Activated CD4-positive, alpha-beta memory T cell treated with anti-CD3 and anti-CD28 coated beads for 36 hours (primary cell): Measurements from ENCODE around the gene RAP1B. TPM values are rescaled to one million over a fixed set of nuclear protein-coding genes. Genes with fewer than 3 reads are reported as not detected.

Experiments
- CTCF ChIA-PET: fragments of 350-600 bp; sonication (Branson Sonifier 250); formaldehyde crosslinking; loops from one replicate; lab custom pipeline; 2021; ENCODE audit warnings: antibody characterized with exemption, inconsistent platforms; lab: Charles Lee
- POLR2A ChIA-PET: fragments of 350-600 bp; sonication (Branson Sonifier 250); formaldehyde crosslinking; loops from one replicate; lab custom pipeline; 2021; ENCODE audit warnings: antibody characterized with exemption; lab: Charles Lee
- DNase-seq: peaks from one replicate; pipeline ENCODE4 v3.0.0-alpha.2; 2020
- H3K27ac Mint-ChIP-seq: one replicate; pipeline ENCODE4 v1.8.0; 2021; ENCODE audit warnings: mixed read lengths
- H3K27me3 Mint-ChIP-seq: one replicate; pipeline ENCODE4 v1.8.0; 2021; ENCODE audit warnings: mixed read lengths
- H3K36me3 Mint-ChIP-seq: one replicate; pipeline ENCODE4 v1.8.0; 2021; ENCODE audit warnings: mixed read lengths
- H3K4me1 Mint-ChIP-seq: one replicate; pipeline ENCODE4 v1.8.0; 2021; ENCODE audit warnings: low read depth, mixed read lengths
- H3K4me3 Mint-ChIP-seq: one replicate; pipeline ENCODE4 v1.8.0; 2021; ENCODE audit warnings: mild to moderate bottlenecking, mixed read lengths
- H3K9me3 Mint-ChIP-seq: one replicate; pipeline ENCODE4 v1.8.0; 2021; ENCODE audit warnings: mixed read lengths
- intact Hi-C: fragments of 100-400 bp; cut with micrococcal nuclease; formaldehyde crosslinking; loops from one replicate; pipeline ENCODE4 v1.15.1; 2023
- total RNA-seq, 2 experiments: library from RNA; stranded (reverse); gene quantifications; one replicate each; pipeline ENCODE4 v1.2.3, GENCODE V29; 2021

RAP1B gene
- total RNA-seq, 2 experiments from 2014 or later: 211 to 213 TPM

DNA sequence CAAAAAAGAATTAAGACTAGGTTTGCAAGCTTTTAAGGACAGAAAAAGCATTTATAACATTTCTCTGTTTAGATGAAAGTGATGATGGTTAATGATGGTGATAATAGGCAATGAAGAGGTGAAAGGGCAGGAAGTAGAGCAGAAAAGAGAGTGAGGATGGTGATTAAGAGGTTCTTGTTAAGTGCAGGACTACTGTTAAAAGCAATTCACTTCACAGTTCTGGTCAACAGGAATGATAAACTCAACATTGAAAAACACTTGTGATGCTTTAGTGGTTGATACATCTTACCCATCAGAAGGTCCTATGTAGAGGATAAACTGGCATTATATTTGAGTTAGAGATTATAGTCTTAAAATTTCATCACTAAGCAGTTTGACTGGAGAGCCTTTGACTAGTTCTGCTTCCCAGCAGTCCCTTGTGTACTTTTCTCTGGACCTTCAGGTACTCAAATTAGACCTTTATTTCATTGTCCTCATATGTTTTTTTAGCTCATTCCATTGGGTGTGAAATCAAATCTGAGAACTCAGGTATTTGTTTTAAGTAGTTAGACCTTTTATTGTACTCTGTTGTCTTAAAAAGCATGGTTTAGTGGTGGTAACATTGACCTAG lies 10.9 kb downstream of the RAP1B start:
- H3K36me3 Mint-ChIP-seq: peaks cover 35% of the 10 kb centered on the region
- ChIA-PET CTCF (interaction anchor here (1.6 kb wide), 1 partner anchor 262 kb away, joined by 3 read pairs; no protein-coding TSS in a partner anchor), POLR2A (interaction anchor here (1.5 kb wide), 1 partner anchor 10 kb away, joined by 4 read pairs; no protein-coding TSS in a partner anchor)
- peaks cover 85% of the 10 kb centered on the region for H3K4me1 Mint-ChIP-seq
- H3K4me3 Mint-ChIP-seq: no peak overlapping the region
- intact Hi-C loops: no loop called here
- no peak for DNase-seq
- peak overlapping the region; percentile 30 for H3K27ac Mint-ChIP-seq
- no peaks in the 10 kb centered on the region for H3K27me3 Mint-ChIP-seq
- peaks cover 3% of the 10 kb centered on the region for H3K9me3 Mint-ChIP-seq

DNA sequence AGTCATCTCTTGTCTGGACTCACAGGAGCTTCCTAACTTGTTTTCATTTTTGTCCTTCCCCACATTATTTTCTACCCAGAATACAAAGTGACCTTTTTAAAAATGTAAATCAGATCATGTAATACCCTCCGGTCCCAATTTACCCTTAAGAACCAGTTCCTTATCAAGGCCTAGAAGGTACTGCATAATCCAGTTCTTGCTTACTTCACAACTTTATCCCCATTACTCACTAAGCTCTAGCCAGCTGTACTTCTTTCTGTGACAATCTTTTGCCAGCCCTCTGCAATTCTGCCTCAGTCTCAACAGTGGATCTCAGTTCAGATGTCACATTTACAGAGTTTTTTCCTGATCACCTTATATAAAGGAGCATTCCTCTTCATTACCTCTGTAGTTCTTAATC lies 11.6 kb downstream of the RAP1B start:
- POLR2A ChIA-PET: interaction anchor here (1.5 kb wide), 1 partner anchor 10 kb away, joined by 4 read pairs; no protein-coding TSS in a partner anchor
- Mint-ChIP-seq H3K4me3 (no peak overlapping the region), H3K36me3 (peaks cover 41% of the 10 kb centered on the region), H3K9me3 (peaks cover 10% of the 10 kb centered on the region), H3K27ac (peak overlapping the region; percentile 30), H3K4me1 (peaks cover 84% of the 10 kb centered on the region), H3K27me3 (no peaks in the 10 kb centered on the region)
- no peak for DNase-seq
- intact Hi-C loops: no loop called here
- CTCF ChIA-PET: interaction anchor here (1.6 kb wide), 1 partner anchor 263 kb away, joined by 3 read pairs; no protein-coding TSS in a partner anchor

DNA sequence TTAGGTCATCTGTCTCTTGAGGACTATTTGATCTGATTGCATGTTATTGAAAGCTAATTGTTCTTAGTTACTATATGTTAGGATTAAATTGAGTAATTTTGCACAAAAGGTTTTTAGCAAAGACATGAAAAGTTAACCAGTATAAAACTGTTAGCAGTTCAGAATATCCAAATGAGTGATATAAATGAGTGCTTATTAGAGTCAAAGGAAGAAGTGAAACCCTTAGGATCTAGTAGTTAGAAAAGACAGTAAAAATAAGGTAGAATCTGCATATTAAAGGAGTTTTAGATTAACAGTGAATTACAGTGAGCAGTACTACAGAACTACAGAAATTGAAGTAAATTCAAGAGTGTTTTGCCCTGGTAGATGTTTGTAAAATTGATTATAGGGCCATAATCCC lies 12.4 kb downstream of the RAP1B start:
- CTCF ChIA-PET: interaction anchor here (1.6 kb wide), 1 partner anchor 264 kb away, joined by 3 read pairs; no protein-coding TSS in a partner anchor
- no peak for DNase-seq
- intact Hi-C loops: no loop called here
- H3K27ac Mint-ChIP-seq: peak overlapping the region; percentile 30
- no peaks in the 10 kb centered on the region for H3K27me3 Mint-ChIP-seq
- H3K4me3 Mint-ChIP-seq: no peak overlapping the region
- POLR2A ChIA-PET: interaction anchor here (1.5 kb wide), 1 partner anchor 9 kb away, joined by 3 read pairs; no protein-coding TSS in a partner anchor
- peaks cover 83% of the 10 kb centered on the region for H3K4me1 Mint-ChIP-seq
- H3K9me3 Mint-ChIP-seq: peaks cover 18% of the 10 kb centered on the region
- H3K36me3 Mint-ChIP-seq: peaks cover 44% of the 10 kb centered on the region

DNA sequence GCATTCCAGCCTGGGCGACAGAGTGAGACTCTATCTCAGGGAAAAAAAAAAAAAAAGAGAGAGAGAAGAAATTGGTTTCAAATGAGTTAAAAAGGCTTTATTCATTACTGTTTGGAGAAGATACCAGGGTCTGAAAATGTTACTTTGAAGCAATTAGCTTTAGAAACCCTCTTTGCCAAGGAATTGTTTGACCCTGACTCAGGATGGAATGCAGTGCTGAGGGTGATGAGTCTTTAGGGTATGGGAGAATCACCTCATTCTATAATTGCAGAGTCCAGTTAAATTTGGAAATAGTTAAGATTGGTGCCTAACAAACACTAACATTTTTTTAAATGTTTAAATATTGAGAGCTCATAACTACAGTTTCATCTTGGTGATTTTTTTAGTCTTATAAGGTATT lies 13.3 kb downstream of the RAP1B start:
- Mint-ChIP-seq H3K27me3 (no peaks in the 10 kb centered on the region), H3K36me3 (peaks cover 44% of the 10 kb centered on the region), H3K4me3 (no peak overlapping the region), H3K4me1 (peaks cover 80% of the 10 kb centered on the region), H3K27ac (no peak overlapping the region), H3K9me3 (peaks cover 20% of the 10 kb centered on the region)
- no peak for DNase-seq
- ChIA-PET POLR2A (interaction anchor here (1.5 kb wide), 1 partner anchor 10 kb away, joined by 3 read pairs; no protein-coding TSS in a partner anchor), CTCF (no interaction called here)
- intact Hi-C loops: no loop called here

DNA sequence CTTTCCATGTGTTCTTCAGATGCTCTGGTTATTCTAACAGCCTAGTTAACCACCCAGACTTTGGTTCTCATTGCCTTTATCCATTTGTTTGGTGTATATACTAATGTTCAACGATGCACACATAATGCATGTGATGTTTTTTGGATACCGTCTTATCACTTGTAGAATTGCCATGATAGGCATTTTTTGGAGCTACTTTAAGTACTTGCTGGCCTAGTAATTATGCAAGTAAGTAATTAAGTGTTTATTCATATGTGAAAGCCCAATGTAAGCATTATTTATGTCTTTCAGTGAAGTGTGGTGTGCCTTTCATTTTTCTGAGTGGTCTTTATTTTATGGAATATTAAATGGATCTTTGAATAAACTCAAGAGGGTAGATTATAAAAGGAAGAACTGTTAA lies 14.2 kb downstream of the RAP1B start:
- intact Hi-C loops: no loop called here
- Mint-ChIP-seq H3K4me3 (no peak overlapping the region), H3K4me1 (peaks cover 78% of the 10 kb centered on the region), H3K27ac (peak overlapping the region; percentile 1), H3K27me3 (no peaks in the 10 kb centered on the region), H3K36me3 (peaks cover 45% of the 10 kb centered on the region), H3K9me3 (peaks cover 20% of the 10 kb centered on the region)
- ChIA-PET POLR2A (interaction anchor here (0.6 kb wide), 1 partner anchor 411 kb away, joined by 3 read pairs; no protein-coding TSS in a partner anchor), CTCF (interaction anchor here (1.7 kb wide), 1 partner anchor 402 kb away, joined by 4 read pairs; no protein-coding TSS in a partner anchor)
- DNase-seq: no peak

DNA sequence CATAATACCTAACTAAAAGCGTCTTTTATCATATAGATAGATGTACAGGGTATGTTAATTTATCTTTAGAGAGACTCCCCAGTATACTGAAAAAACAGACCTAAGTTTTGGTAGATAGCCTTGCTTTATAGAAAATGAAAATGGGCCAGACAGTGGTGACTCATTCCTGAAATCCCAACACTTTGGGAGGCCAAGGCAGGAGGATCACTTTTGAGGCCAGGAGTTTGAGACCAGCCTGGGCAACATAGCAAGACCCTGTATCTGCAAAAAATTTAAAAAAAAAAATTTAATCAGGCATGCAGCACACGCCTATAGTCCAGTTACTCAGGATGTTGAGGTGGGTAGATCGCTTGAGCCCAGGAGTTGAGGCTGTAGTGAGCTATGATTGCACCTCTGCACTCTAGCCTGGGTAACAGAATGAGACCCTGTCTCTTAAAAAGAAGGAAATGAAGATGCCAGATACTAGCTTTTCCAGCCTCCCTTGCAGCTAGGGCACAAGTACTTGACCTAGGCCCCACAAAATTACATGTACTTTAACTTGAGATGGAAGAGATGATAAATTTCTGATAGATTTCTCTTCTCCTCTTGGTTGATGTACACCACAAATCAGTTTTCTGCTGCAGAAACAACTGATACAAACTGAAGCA lies 17.1 kb downstream of the RAP1B start:
- H3K9me3 Mint-ChIP-seq: peaks cover 20% of the 10 kb centered on the region
- no peak overlapping the region for H3K27ac Mint-ChIP-seq
- no peak for DNase-seq
- no peaks in the 10 kb centered on the region for H3K27me3 Mint-ChIP-seq
- intact Hi-C loops: no loop called here
- H3K36me3 Mint-ChIP-seq: peaks cover 51% of the 10 kb centered on the region
- ChIA-PET CTCF (interaction anchor here (0.6 kb wide), 1 partner anchor 14 kb away, joined by 4 read pairs; no protein-coding TSS in a partner anchor), POLR2A (interaction anchor here (0.8 kb wide), 1 partner anchor 11 kb away, joined by 3 read pairs; no protein-coding TSS in a partner anchor)
- no peak overlapping the region for H3K4me3 Mint-ChIP-seq
- peaks cover 77% of the 10 kb centered on the region for H3K4me1 Mint-ChIP-seq

DNA sequence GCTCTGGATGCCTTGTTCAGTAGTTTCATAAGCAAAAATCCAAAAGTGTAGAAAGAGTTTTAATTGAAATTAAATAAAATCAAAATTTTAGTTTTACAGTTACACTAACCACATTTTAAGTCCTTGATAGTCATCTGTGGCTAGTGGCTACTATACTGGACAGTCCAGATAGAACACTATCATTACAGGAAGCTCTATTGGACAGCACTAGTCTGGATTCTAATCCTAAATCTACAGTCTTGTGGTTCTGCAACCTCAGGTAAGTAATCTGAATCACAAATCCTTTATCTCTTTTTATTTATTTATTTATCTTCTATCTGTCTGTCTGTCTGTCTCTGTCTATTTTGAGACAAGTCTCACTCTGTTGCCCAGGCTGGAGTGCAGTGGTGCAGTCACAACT lies 18.0 kb downstream of the RAP1B start:
- peaks cover 47% of the 10 kb centered on the region for H3K36me3 Mint-ChIP-seq
- intact Hi-C loops: no loop called here
- H3K9me3 Mint-ChIP-seq: peaks cover 20% of the 10 kb centered on the region
- no peak for DNase-seq
- ChIA-PET POLR2A (interaction anchor here (0.8 kb wide), 1 partner anchor 12 kb away, joined by 3 read pairs; no protein-coding TSS in a partner anchor), CTCF (no interaction called here)
- peak overlapping the region; percentile 28 for H3K27ac Mint-ChIP-seq
- peaks cover 77% of the 10 kb centered on the region for H3K4me1 Mint-ChIP-seq
- H3K27me3 Mint-ChIP-seq: no peaks in the 10 kb centered on the region
- H3K4me3 Mint-ChIP-seq: no peak overlapping the region

DNA sequence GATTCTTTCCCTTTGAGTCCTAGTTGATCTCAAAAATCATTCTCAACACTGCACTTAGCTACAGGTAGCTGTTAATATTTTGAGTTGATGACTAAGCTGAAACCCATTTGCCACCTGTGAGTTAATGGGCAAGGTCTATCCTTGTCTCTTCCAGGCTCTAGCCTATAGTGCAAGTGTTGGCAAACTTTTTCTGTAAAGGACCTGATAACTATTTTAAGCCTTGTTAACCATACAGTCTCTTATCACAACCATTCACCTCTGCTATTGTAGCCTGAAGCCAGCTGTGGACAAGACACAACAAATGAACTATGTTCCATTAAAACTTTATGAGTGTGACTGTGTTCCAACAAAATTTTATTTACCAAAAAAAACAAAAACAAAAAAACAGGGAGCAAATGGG lies 19.4 kb downstream of the RAP1B start:
- Mint-ChIP-seq H3K4me3 (no peak overlapping the region), H3K27ac (no peak overlapping the region), H3K4me1 (peaks cover 81% of the 10 kb centered on the region), H3K27me3 (no peaks in the 10 kb centered on the region), H3K9me3 (peaks cover 20% of the 10 kb centered on the region), H3K36me3 (peaks cover 42% of the 10 kb centered on the region)
- POLR2A ChIA-PET: interaction anchor here (1.2 kb wide), 1 partner anchor 9 kb away, joined by 3 read pairs; no protein-coding TSS in a partner anchor
- DNase-seq: no peak
- intact Hi-C loops: no loop called here
- CTCF ChIA-PET: no interaction called here

DNA sequence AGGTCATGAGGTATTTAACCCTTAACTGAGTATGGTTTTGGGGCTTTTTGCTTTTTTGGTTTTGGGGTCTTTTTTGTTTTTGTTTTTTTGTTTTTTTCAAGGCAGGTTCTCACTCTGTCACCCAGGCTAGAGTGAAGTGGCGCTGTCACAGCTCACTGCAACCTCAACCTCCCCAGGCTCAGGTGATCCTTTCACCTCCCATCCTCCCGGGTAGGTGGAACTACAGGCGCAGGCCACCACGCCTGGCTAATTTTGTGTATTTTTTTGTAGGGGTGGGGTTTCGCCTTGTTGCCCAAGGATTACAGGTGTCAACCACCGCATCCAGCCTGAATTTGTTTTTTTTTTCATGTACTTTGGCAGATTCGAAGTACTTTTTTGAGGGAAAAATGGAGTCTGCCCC lies 19.9 kb downstream of the RAP1B start:
- no peak overlapping the region for H3K27ac Mint-ChIP-seq
- H3K4me1 Mint-ChIP-seq: peaks cover 81% of the 10 kb centered on the region
- H3K27me3 Mint-ChIP-seq: no peaks in the 10 kb centered on the region
- POLR2A ChIA-PET: no interaction called here
- CTCF ChIA-PET: no interaction called here
- DNase-seq: no peak
- H3K36me3 Mint-ChIP-seq: peaks cover 37% of the 10 kb centered on the region
- intact Hi-C loops: no loop called here
- peaks cover 20% of the 10 kb centered on the region for H3K9me3 Mint-ChIP-seq
- no peak overlapping the region for H3K4me3 Mint-ChIP-seq

DNA sequence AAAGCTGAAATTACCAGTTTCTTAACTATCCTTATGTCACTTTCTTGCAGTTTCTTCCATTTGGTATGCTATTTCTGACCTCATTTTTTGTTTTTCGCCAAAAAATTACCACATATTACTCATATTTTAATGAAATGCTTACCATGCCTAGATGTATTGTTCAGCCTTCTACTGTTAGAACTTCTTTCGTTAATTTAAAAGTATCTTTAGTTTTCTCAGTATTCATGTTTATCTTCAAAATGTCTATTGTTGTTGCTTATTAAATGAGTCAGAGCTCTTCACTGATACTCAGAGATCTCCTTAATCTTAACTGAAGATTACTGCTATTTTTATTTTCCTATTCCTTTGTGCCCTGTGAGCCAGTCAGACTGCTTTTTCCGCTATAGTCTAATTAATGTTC lies 20.5 kb downstream of the RAP1B start:
- Mint-ChIP-seq H3K27me3 (no peaks in the 10 kb centered on the region), H3K36me3 (peaks cover 32% of the 10 kb centered on the region), H3K4me1 (peaks cover 82% of the 10 kb centered on the region), H3K27ac (peak overlapping the region; percentile 2), H3K4me3 (no peak overlapping the region), H3K9me3 (peaks cover 20% of the 10 kb centered on the region)
- ChIA-PET POLR2A (no interaction called here), CTCF (no interaction called here)
- intact Hi-C loops: no loop called here
- DNase-seq: no peak

DNA sequence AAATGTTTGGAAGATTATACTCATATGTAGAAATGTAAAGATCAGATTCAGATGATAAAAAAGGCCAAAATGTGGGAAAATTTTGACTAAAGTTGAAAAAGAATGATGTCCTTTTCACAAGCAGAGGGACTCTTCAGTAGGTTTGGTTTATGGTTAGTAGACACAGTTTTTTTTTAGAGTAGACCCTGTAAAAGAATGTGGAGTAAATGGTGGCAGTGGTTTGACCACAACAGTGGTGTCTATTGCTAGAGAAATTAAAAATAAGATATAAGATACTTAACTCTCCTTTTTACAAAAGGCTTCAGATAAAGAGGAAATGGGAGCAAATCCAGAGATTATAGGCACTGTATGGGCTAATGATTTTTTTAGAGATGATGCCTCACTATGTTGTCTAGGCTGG lies 21.8 kb downstream of the RAP1B start:
- Mint-ChIP-seq H3K4me3 (no peak overlapping the region), H3K4me1 (peaks cover 81% of the 10 kb centered on the region), H3K36me3 (peaks cover 20% of the 10 kb centered on the region), H3K27ac (peak overlapping the region; percentile 28), H3K27me3 (no peaks in the 10 kb centered on the region), H3K9me3 (peaks cover 8% of the 10 kb centered on the region)
- intact Hi-C loops: no loop called here
- DNase-seq: no peak
- POLR2A ChIA-PET: no interaction called here
- CTCF ChIA-PET: no interaction called here
